Omental fat pad (tissue), 4 donors: ENCODE measurements around the gene TMCC1. TPM values are rescaled to one million over a fixed set of nuclear protein-coding genes. Genes with fewer than 3 reads are reported as not detected.
"Not testable (repeated sequence)": the region's sequence is repeated elsewhere in the genome, so short reads cannot be mapped to it uniquely, and the experiment has no call there.

Experiments
- ATAC-seq: fragments of 150-250 bp; one replicate; pipeline ENCODE4 v1.9.1; 2016; ENCODE audit warnings: mild to moderate bottlenecking, moderate library complexity; ENCODE audit not compliant: low FRiP score
- DNase-seq: peaks from one replicate; pipeline ENCODE4 v3.0.0-alpha.2; 2019; ENCODE audit warnings: low spot score
- total RNA-seq, 4 donors: library from RNA; depleted of rRNA; stranded (reverse); fragments of >200 nt; gene quantifications; one replicate each; pipeline ENCODE4 v1.1.0, GENCODE V29; 2016
- TF ChIP-seq, protein P1 (sequence below), 3 donors: fragments of 450-650 bp; IDR thresholded peaks; one replicate each; pipeline ENCODE4 v1.5.1; 2016 to 2017; ENCODE audit warnings: antibody characterized with exemption in 3 of 3, mild to moderate bottlenecking in 3 of 3, moderate library complexity in 2 of 3

TMCC1 gene
- total RNA-seq, 4 donors from 2014 or later = 14.6 to 33.5 (median 23.2) TPM

DNA sequence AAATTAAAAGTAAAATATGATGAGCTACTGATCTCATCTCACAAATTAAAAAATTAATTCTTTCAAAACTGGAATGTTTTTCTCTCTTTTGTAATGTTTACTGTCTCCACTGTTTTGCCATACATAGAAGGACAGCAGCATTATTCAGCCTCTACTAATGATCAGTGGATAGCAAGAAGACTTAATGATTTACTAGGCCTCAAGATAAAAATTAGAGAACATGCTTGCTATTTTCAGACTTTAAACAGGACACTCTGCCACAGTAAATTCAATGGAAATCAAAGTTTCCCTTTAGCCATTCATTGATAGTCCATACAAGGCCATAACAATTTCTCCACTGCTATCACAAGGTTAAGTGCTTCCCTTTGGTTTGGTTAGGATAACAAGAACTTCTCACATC, 129.4 kb downstream of the TMCC1 start:
- TF ChIP-seq, protein P1, sequence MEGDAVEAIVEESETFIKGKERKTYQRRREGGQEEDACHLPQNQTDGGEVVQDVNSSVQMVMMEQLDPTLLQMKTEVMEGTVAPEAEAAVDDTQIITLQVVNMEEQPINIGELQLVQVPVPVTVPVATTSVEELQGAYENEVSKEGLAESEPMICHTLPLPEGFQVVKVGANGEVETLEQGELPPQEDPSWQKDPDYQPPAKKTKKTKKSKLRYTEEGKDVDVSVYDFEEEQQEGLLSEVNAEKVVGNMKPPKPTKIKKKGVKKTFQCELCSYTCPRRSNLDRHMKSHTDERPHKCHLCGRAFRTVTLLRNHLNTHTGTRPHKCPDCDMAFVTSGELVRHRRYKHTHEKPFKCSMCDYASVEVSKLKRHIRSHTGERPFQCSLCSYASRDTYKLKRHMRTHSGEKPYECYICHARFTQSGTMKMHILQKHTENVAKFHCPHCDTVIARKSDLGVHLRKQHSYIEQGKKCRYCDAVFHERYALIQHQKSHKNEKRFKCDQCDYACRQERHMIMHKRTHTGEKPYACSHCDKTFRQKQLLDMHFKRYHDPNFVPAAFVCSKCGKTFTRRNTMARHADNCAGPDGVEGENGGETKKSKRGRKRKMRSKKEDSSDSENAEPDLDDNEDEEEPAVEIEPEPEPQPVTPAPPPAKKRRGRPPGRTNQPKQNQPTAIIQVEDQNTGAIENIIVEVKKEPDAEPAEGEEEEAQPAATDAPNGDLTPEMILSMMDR (IDR thresholded peaks at IDR 0.05) = no peak
- no peak for DNase-seq
- ATAC-seq = no peak

DNA sequence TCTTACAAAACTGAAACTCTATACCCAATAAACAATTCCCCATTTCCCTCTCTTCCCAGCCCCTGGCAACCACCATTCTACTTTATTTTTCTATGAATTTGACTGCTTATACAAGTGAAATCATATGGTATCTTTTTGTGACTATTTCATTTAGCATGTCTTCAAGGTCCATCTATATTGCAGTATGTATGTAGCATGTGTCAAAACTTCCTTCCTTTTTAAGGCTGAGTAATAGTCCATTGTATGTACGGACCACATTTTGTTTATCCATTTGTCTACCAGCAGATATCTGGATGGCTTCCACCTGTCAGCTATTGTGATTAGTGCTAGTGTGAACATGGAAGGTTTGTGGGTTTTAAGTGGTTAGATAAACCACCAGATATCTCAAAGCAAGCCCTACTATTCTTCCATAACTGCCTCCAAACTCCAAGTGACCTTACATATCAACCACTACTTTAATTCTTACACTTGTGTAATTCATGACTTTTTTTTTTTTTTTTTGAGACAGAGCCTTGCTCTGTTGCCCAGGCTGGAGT, 134.7 kb downstream of the TMCC1 start:
- DNase-seq (no peak), ATAC-seq (no peak)
- TF ChIP-seq, protein P1 (IDR thresholded peaks at IDR 0.05) = no peak

GRCh38 chr3:129758306-129758705, 135.2 kb downstream of the TMCC1 start:
- ATAC-seq (no peak), DNase-seq (no peak)
- TF ChIP-seq, protein P1 (IDR thresholded peaks at IDR 0.05) = no peak

DNA sequence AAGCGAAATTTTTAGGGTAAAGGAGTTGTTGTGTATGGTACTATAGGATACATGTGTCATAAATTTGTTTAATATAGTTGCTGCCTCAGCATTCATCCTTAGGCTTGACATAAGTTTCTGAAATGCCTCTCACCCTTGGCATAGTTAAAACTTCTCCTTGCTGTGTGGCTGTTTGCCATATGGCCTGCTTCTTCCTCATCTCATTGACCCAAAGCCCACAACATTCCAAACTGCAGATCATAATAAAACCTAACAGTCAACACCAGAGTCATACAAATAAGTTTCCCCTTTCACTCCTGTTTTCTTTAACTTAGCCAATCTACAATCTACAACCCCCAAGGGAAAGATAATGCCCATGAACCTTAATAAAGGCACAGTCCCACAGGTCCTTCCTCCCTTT, 136.6 kb downstream of the TMCC1 start:
- DNase-seq (no peak), ATAC-seq (no peak)
- TF ChIP-seq, protein P1 (IDR thresholded peaks at IDR 0.05) = no peak

DNA sequence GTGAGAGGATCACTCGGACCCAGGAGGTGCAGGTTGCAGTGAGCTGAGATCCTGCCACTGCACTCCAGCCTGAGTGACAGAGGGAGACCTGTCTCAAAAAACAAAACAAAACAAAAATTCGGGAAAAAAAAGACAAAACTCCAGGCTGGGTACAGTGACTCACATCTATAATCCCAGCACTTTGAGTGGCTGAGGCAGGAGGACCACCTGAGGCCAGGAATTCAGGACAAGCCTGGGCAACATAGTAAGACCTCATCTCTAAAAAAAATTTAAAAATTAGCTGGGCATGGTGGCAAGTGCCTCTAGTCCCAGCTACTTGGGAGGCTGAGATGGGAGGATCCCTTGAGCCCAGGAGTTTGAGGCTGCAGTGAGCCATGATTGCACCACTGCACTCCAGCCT, 142.4 kb downstream of the TMCC1 start:
- not testable (repeated sequence) for DNase-seq, ATAC-seq

DNA sequence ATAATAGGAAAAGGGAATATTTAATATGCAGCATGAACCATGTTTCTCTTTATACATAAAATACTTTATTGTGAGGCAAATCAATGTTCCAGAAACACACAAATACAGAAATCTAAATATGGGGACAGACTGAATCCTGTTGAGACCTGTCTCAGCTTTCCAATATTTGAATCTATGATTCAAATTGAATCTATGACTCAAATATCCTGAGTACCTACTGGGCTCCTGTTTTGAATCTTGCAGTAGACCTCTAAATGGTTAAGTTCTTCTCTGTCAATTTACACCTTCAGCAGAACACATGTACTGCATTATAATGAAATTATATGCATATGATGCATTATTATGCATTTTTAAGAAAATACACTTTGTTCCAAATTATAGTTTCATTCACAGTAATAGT, 143.8 kb downstream of the TMCC1 start:
- DNase-seq (no peak), ATAC-seq (no peak)
- TF ChIP-seq, protein P1 (IDR thresholded peaks at IDR 0.05) = no peak

- ATAC-seq (no peak), DNase-seq (no peak)
- TF ChIP-seq, protein P1 (IDR thresholded peaks at IDR 0.05) = no peak
Measured at GRCh38 chr3:129747992-129748391, 145.5 kb downstream of the TMCC1 start.

- ATAC-seq (no peak), DNase-seq (no peak)
- TF ChIP-seq, protein P1 (IDR thresholded peaks at IDR 0.05) = no peak
Measured at GRCh38 chr3:129747136-129747535, 146.4 kb downstream of the TMCC1 start.
